D341Med (cell line): ENCODE data around the gene FGD5.

Experiments used
- DNase-seq: peaks from one replicate; pipeline ENCODE4 v3.0.0; 2012; ENCODE audit warnings: low spot score

Gene FGD5

GRCh38 chr3:14818804-14819500 is at the start of gene FGD5:
FGD5 (plus strand) TSS chr3:14818962; CDS start chr3:14819072, 110 bp downstream.
- no peak for DNase-seq

- peak; percentile 18 for DNase-seq
Measured at GRCh38 chr3:14769544-14770325, 49.0 kb upstream of the FGD5 start.

DNA sequence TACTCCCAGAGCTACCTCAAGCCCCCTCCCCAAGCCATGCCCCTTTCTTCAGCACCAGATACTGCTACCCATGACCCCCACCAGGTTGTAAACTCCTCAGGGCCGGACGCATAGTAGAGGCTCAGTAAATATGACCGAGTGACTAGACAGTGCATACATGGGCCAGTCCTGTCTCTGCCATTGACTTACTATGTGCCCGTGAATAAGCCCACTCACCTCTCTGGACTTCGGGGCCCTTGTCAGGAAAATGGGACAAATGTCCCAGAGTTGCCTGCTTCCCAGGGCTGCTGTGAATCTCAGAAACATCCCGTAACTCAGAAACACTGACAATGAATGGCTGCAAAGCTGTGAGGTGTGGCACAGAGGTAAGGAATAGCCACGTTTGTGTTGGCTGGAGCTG is 48.2 kb upstream of the FGD5 start:
- DNase-seq: no peak

GRCh38 chr3:14771593-14772497 is 46.9 kb upstream of the FGD5 start:
- peak; percentile 15 for DNase-seq

DNA sequence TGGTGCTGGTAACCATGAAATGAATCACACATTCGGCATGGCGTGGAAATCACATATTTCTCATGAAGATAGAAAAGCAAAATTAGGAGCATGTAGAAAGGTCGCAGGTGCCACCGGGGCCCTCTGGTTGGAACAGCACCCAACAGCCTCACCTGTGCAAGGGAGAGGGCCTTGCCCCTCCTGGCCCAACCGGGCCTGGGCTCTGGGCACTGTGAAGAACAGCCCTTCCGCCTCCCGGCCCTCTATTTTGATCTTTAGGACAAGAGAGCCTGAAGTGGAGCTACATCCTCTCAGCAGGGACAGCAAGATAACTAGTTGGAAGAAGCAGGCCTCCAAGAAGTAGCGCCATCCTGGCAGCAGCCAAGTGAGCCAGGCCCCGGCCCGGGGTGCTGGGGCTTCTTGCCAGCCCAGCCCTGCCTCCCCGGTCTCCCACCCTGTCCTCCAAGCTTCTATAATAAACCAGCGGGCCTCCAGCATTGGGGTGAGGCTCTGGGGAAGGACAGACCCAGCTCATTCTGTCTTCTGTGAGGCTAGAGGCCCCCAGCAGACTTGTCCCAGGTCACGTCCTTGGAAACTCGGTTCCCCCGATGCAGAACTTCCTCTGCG is 46.1 kb upstream of the FGD5 start:
- peak; percentile 14 for DNase-seq

GRCh38 chr3:14773281-14773680 is 45.5 kb upstream of the FGD5 start:
- no peak for DNase-seq

DNA sequence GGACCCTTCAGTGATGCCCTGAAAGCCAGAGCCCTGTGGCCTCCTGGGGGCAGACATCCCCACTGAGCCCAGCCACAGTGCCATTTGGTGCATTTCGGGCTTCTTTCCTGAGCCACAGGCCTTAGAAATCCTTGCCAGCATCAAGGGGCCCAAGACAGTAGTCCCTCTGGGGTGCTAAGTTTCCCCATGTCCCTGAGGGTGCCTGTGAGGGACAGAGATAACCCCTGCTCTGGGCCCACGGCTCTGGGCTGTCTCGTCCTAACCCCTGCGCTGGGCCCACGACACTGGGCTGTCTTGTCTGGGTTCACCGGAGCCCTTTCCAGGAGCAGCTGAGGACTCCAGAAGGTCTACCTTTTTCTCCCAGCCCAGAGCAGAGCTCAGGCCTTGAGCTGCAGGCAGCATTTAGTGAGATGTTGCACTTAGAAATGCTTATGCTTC is 45.1 kb upstream of the FGD5 start:
- peak; percentile 22 for DNase-seq

DNA sequence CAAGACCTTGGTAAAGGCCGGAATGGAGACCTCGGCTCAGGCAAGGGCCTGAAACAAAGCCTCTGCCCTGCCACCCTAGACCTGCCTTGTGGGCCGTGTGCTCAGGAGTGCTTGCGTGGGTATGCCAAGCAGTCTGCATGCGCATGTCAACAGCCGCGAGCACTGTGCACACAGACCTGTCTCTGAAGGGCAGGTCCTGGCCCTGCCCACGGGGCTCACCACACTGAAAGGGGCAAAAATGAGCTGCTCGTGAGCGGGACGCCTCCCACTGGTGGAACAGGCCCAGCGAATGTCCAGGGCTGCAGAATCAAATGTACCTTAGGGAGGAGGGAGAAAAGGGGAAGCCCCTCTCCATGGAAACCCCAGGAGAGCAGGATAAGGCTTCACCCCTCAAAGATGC is 44.3 kb upstream of the FGD5 start:
- peak; percentile 23 for DNase-seq

- no peak for DNase-seq
Measured at GRCh38 chr3:14775011-14775410, 43.8 kb upstream of the FGD5 start.

- DNase-seq: peak; percentile 1
Measured at GRCh38 chr3:14775563-14775962, 43.2 kb upstream of the FGD5 start.

DNA sequence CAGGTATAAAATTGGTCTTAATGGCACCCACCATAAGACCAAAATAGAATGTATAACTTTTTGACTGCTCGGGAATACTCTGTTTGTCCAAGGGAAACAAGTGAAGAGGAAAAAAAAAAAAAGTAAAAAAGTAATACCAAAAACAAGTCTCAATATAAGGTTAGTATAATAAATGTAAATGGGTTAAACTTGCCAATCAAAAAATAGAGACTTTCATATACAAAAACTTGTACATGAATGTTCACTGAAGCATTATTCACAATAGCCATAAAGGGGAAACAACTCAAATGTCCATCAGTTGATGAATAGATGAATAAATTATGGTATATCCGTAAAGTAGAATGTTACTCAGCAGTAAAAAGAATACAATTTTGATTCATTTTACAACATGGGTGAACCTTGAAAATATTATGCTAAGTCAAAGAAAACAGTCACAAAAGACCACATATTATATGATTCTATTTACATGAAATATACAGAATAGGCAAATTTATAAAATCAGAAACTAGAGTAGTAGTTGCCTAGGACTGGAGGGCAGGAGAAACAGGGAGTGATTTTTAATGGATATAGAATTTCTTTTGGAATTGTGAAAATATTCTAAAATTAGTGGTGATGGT is 39.6 kb upstream of the FGD5 start:
- DNase-seq: no peak

DNA sequence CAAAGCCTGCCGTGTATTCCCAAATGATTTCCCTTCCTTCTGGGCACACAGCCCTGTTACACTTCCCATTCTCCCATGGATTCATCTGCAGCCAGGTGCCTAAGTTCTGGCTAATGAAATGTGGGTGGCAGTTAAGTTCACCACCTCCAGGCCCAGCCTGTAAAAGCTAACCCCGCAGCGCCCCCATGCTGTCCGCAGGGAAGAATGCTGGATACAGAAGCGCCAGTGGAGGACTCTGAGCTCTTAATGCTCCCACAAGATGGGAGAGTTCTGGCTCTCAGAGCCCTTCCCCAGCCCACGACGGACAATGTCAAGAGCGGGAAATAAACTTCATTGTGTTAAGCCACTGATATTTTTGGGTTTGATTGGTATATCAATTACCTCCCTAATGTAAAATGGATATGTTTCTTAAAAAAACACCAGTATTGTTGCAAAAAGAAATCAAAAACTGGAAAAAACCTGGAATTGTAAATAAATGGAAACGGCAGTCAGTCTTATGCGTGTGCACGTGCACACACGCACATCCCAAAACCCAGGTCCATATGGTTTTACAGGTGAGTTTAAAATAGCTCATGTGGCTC is 37.7 kb upstream of the FGD5 start:
- DNase-seq: peak; percentile 80

GRCh38 chr3:14783480-14784086 is 35.2 kb upstream of the FGD5 start:
- DNase-seq: no peak

GRCh38 chr3:14784087-14784681 is 34.6 kb upstream of the FGD5 start:
- no peak for DNase-seq

DNA sequence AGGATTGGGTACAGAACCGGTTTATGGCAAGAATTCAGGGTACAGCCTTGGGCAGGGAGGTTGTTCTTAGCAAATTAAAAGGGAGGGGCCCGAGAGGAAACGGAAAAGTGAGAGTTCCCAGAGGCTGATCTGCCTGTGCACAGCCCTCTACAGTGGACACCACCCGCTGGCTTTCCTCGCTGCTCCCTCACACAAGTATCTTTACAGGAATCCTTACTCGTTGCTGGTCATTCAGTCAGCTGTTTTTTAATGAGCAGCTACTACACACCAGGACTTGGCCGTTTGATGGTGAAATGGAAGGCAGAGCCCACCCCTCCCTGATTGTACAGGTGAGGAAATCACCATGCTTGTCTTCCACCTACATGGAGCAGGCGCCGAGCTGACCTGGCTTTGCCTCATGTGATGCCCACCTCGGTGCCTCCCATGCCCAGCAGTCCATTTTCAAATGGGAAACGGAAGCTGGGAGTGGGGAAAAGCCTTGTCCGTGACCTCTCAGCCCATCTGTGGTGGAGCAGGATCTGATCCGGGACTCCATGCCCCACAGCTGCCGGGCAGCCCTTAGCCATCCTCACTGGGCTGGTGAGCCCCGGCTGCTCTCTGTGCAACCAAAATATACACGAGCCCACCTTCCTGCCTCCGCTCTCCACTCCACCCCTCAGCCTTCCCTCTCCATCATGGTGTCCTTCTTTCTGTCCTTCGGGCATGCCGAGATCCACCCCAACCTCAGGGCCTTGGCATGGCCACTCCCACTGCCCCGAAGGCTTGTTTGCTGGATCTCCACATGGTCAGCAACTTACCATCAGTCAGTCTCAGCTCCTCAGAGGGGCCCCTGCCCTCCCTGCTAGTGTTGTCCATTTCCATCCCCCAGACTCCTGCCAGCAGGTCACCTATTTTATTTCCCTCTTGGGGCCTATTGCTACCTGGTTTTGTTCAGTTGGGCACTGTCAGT is 33.3 kb upstream of the FGD5 start:
- no peak for DNase-seq

GRCh38 chr3:14786369-14786768 is 32.4 kb upstream of the FGD5 start:
- DNase-seq: no peak

- DNase-seq: no peak
Measured at GRCh38 chr3:14787630-14788029, 31.1 kb upstream of the FGD5 start.

GRCh38 chr3:14788644-14789043 is 30.1 kb upstream of the FGD5 start:
- DNase-seq: no peak

- no peak for DNase-seq
Measured at GRCh38 chr3:14789221-14789620, 29.5 kb upstream of the FGD5 start.
